HepG2 (cell line): Measurements from ENCODE around the gene GRAMD2A. TPM values are rescaled to one million over a fixed set of nuclear protein-coding genes. Genes with fewer than 3 reads are reported as not detected.

Experiments used
- BORCS8-MEF2B ChIP-seq: sonication (generic); formaldehyde crosslinking; IDR thresholded peaks from 2 replicates; pipeline ENCODE4 v1.8.0; 2022; ENCODE audit warnings: mild to moderate bottlenecking, missing genetic modification reagents
- MAF1 ChIP-seq: sonication (generic); formaldehyde crosslinking; IDR thresholded peaks from 2 replicates; pipeline ENCODE4 v1.5.0; 2020; ENCODE audit warnings: missing genetic modification reagents, borderline replicate concordance
- MAFK ChIP-seq, 2 experiments: IDR thresholded peaks in 1 of 2; conservative IDR thresholded peaks in 1 of 2; 2 replicates each; pipeline ENCODE4 v1.6.1; 2011; ENCODE audit warnings: improper control_type of control experiment in 2 of 2, low read length in 2 of 2
- PITX1 ChIP-seq: sonication (generic); formaldehyde crosslinking; IDR thresholded peaks from 2 replicates; pipeline ENCODE4 v1.5.1; 2020; ENCODE audit warnings: mild to moderate bottlenecking, missing genetic modification reagents
- XRCC5 ChIP-seq: fragments of 200-400 bp; formaldehyde crosslinking; optimal IDR thresholded peaks from 2 replicates; pipeline ENCODE3; 2017; ENCODE audit warnings: mild to moderate bottlenecking, low read length
- ZEB1 ChIP-seq: IDR thresholded peaks from 2 replicates; pipeline ENCODE4 v1.6.1; 2012; ENCODE audit warnings: mild to moderate bottlenecking, low read depth, inconsistent platforms; ENCODE audit not compliant: insufficient replicate concordance
- ZNF33A ChIP-seq: sonication (generic); formaldehyde crosslinking; IDR thresholded peaks from 2 replicates; pipeline ENCODE4 v1.5.1; 2020; ENCODE audit warnings: missing genetic modification reagents, mild to moderate bottlenecking, moderate library complexity, borderline replicate concordance
- ZNF652 ChIP-seq: IDR thresholded peaks from 2 replicates; pipeline ENCODE4 v1.6.1; 2016; ENCODE audit warnings: low read depth, borderline replicate concordance
- ZNF749 ChIP-seq: sonication (generic); formaldehyde crosslinking; IDR thresholded peaks from 2 replicates; pipeline ENCODE4 v1.8.0; 2022; ENCODE audit warnings: mild to moderate bottlenecking, missing genetic modification reagents, moderate library complexity, borderline replicate concordance
- ZNF816 ChIP-seq: sonication (generic); formaldehyde crosslinking; IDR thresholded peaks from 2 replicates; pipeline ENCODE4 v1.8.0; 2022; ENCODE audit warnings: missing genetic modification reagents, mild to moderate bottlenecking, borderline replicate concordance
- ZSCAN21 ChIP-seq: sonication (generic); formaldehyde crosslinking; IDR thresholded peaks from 2 replicates; pipeline ENCODE4 v1.8.0; 2022; ENCODE audit warnings: mild to moderate bottlenecking, missing genetic modification reagents, moderate library complexity, borderline replicate concordance
- polyA plus RNA-seq, 8 experiments: library from polyadenylated mRNA; depleted of rRNA in 3 of 8; stranded (reverse) in 7 of 8; unstranded in 1 of 8; fragments of >200 nt; fragmentation: Illumina TruSeq in 4 of 8; extraction: Trizol in 4 of 8; gene quantifications; 2 replicates each; pipeline versions ENCODE4 v1.2.1 to v1.2.3, GENCODE V29; 2011 to 2016; ENCODE audit warnings: low read depth in 4 of 8, missing spikeins in 1 of 8, mixed read lengths in 1 of 8; ENCODE audit not compliant: insufficient read depth in 1 of 8
- total RNA-seq, 5 experiments: library from RNA; depleted of rRNA; stranded (reverse); fragments of >200 nt; fragmentation: Illumina TruSeq; extraction: Trizol; gene quantifications; 2 replicates each; pipeline ENCODE4 v1.2.3, GENCODE V29; 2016; ENCODE audit warnings: low read depth in 1 of 5
- TF ChIP-seq, protein P1 (sequence below): sonication (generic); formaldehyde crosslinking; IDR thresholded peaks from 2 replicates; pipeline ENCODE4 v1.4.0; 2020; ENCODE audit warnings: missing genetic modification reagents, mild to moderate bottlenecking, borderline replicate concordance
- TF ChIP-seq, protein P2 (sequence below): sonication (generic); formaldehyde crosslinking; IDR thresholded peaks from 2 replicates; pipeline ENCODE4 v1.5.1; 2020; ENCODE audit warnings: mild to moderate bottlenecking, missing genetic modification reagents, borderline replicate concordance
- TF ChIP-seq, protein P3 (sequence below): sonication (generic); formaldehyde crosslinking; IDR thresholded peaks from 2 replicates; pipeline ENCODE4; 2020; ENCODE audit warnings: missing genetic modification reagents, mild to moderate bottlenecking, borderline replicate concordance
- TF ChIP-seq, protein P4 (sequence below): sonication (generic); formaldehyde crosslinking; IDR thresholded peaks from 2 replicates; pipeline ENCODE4 v1.8.1; 2023; ENCODE audit warnings: mild to moderate bottlenecking, inconsistent platforms, moderate library complexity, missing genetic modification reagents, borderline replicate concordance
- TF ChIP-seq, protein P5 (sequence below): sonication (generic); formaldehyde crosslinking; conservative IDR thresholded peaks from 2 replicates; pipeline ENCODE4 v1.4.0; 2020; ENCODE audit warnings: missing genetic modification reagents
- TF ChIP-seq, protein P6 (sequence below): IDR thresholded peaks from 2 replicates; pipeline ENCODE4 v1.6.1; 2016; ENCODE audit warnings: mild to moderate bottlenecking, missing biosample characterization, missing genetic modification reagents

Gene GRAMD2A
- total and polyA plus RNA-seq, 2 of the 13 experiments (the other 11 are each of a cell fraction or from before 2014, with no cell fraction given): 0.04 TPM; not detected in 1

DNA sequence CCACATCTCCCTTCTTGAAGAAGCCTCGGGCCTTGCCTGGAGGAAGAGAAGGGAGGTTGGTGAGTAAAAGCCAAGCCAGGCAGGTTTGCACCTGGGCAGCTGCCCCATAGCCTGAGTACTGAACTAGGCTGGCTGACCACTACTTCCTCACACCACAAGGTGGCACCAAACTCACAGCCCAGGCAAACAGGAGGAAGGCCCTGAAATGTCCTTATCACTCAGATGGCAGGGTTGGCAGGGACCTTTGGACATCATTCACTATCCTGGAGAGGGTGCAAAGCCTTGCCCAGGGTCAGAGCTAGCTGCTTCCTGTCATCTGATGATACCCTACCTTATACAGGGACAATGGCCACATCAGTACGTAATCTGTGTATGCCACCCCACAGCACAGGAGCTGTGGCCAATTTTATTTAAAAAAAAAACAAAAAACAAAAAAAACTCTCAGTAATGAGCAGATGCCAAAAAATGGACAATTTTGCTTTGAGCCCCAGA, 2.2 kb upstream of the GRAMD2A start (continued):
- TF ChIP-seq, protein P1, sequence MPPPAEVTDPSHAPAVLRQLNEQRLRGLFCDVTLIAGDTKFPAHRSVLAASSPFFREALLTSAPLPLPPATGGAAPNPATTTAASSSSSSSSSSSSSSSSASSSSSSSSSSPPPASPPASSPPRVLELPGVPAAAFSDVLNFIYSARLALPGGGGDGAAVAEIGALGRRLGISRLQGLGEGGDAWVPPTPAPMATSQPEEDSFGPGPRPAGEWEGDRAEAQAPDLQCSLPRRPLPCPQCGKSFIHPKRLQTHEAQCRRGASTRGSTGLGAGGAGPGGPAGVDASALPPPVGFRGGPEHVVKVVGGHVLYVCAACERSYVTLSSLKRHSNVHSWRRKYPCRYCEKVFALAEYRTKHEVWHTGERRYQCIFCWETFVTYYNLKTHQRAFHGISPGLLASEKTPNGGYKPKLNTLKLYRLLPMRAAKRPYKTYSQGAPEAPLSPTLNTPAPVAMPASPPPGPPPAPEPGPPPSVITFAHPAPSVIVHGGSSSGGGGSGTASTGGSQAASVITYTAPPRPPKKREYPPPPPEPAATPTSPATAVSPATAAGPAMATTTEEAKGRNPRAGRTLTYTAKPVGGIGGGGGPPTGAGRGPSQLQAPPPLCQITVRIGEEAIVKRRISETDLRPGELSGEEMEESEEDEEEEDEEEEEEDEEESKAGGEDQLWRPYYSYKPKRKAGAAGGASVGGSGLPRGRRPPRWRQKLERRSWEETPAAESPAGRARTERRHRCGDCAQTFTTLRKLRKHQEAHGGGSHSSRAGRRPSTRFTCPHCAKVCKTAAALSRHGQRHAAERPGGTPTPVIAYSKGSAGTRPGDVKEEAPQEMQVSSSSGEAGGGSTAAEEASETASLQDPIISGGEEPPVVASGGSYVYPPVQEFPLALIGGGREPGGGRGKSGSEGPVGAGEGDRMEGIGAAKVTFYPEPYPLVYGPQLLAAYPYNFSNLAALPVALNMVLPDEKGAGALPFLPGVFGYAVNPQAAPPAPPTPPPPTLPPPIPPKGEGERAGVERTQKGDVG (CRISPR knock-in tag): no peak
- TF ChIP-seq, protein P2, sequence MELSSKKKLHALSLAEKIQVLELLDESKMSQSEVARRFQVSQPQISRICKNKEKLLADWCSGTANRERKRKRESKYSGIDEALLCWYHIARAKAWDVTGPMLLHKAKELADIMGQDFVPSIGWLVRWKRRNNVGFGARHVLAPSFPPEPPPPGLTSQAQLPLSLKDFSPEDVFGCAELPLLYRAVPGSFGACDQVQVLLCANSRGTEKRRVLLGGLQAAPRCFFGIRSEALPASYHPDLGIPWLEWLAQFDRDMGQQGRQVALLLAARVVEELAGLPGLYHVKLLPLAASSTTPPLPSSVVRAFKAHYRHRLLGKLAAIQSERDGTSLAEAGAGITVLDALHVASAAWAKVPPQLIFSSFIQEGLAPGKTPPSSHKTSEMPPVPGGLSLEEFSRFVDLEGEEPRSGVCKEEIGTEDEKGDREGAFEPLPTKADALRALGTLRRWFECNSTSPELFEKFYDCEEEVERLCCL (CRISPR knock-in tag): no peak
- peak; percentile 25; the same call in 1 of the 2 replicates for TF ChIP-seq PITX1
- TF ChIP-seq ZNF816 (CRISPR knock-in tag): no peak
- no peak for TF ChIP-seq BORCS8-MEF2B (CRISPR knock-in tag)
- TF ChIP-seq ZNF33A (CRISPR knock-in tag): no peak
- TF ChIP-seq, protein P3, sequence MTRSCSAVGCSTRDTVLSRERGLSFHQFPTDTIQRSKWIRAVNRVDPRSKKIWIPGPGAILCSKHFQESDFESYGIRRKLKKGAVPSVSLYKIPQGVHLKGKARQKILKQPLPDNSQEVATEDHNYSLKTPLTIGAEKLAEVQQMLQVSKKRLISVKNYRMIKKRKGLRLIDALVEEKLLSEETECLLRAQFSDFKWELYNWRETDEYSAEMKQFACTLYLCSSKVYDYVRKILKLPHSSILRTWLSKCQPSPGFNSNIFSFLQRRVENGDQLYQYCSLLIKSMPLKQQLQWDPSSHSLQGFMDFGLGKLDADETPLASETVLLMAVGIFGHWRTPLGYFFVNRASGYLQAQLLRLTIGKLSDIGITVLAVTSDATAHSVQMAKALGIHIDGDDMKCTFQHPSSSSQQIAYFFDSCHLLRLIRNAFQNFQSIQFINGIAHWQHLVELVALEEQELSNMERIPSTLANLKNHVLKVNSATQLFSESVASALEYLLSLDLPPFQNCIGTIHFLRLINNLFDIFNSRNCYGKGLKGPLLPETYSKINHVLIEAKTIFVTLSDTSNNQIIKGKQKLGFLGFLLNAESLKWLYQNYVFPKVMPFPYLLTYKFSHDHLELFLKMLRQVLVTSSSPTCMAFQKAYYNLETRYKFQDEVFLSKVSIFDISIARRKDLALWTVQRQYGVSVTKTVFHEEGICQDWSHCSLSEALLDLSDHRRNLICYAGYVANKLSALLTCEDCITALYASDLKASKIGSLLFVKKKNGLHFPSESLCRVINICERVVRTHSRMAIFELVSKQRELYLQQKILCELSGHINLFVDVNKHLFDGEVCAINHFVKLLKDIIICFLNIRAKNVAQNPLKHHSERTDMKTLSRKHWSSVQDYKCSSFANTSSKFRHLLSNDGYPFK (CRISPR knock-in tag): no peak
- TF ChIP-seq XRCC5: peak; percentile 45
- no peak for TF ChIP-seq ZNF652 (CRISPR knock-in tag)
- no peak for TF ChIP-seq MAFK (conservative IDR thresholded peaks at IDR 0.05 in 1 of 2, IDR thresholded peaks at IDR 0.05 in 1 of 2; ENCODE audit: low read length in 2 of 2)
- TF ChIP-seq ZEB1: no peak
- TF ChIP-seq, protein P4, sequence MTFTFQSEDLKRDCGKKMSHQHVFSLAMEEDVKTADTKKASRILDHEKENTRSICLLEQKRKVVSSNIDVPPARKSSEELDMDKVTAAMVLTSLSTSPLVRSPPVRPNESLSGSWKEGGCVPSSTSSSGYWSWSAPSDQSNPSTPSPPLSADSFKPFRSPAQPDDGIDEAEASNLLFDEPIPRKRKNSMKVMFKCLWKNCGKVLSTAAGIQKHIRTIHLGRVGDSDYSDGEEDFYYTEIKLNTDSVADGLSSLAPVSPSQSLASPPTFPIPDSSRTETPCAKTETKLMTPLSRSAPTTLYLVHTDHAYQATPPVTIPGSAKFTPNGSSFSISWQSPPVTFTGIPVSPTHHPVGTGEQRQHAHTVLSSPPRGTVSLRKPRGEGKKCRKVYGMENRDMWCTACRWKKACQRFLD (CRISPR knock-in tag): no peak
- TF ChIP-seq ZNF749 (CRISPR knock-in tag): no peak
- no peak for TF ChIP-seq ZSCAN21
- TF ChIP-seq, protein P5, sequence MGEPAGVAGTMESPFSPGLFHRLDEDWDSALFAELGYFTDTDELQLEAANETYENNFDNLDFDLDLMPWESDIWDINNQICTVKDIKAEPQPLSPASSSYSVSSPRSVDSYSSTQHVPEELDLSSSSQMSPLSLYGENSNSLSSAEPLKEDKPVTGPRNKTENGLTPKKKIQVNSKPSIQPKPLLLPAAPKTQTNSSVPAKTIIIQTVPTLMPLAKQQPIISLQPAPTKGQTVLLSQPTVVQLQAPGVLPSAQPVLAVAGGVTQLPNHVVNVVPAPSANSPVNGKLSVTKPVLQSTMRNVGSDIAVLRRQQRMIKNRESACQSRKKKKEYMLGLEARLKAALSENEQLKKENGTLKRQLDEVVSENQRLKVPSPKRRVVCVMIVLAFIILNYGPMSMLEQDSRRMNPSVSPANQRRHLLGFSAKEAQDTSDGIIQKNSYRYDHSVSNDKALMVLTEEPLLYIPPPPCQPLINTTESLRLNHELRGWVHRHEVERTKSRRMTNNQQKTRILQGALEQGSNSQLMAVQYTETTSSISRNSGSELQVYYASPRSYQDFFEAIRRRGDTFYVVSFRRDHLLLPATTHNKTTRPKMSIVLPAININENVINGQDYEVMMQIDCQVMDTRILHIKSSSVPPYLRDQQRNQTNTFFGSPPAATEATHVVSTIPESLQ (CRISPR knock-in tag): no peak
- no peak for TF ChIP-seq MAF1
- TF ChIP-seq, protein P6, sequence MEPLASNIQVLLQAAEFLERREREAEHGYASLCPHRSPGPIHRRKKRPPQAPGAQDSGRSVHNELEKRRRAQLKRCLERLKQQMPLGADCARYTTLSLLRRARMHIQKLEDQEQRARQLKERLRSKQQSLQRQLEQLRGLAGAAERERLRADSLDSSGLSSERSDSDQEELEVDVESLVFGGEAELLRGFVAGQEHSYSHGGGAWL (CRISPR knock-in tag): no peak
